ENCODE results near the gene NDFIP1. TPM values are rescaled to one million over a fixed set of nuclear protein-coding genes. Genes with fewer than 3 reads are reported as not detected.

NDFIP1 gene
- total and polyA plus RNA-seq, 2 of the 8 experiments (the other 6 are each of a cell fraction or from before 2014, with no cell fraction given), result 8.8 to 27.1 TPM

DNA sequence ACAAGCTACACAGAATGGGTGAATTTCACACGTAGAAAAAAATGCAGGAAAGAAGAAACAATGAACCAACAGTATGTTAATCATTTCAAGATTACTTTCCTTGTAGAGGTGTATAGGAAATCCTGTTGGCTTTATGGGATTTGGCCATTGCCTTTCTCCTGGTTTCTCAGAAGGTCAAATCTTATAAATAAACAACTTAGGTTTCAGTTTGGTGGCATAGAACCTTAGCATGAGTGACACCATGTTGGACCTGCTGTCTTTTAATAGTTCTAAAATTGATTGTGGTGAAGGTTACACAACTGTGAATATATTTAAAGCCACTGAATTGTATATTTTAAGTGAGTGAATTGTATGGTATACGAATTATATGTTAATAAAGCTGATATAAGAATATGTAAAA lies 16.7 kb upstream of the NDFIP1 start:
- WGBS, 2 experiments (ENCODE audit: extremely low coverage in 1 of 2, insufficient coverage in 1 of 2, insufficient read length in 1 of 2, insufficient replicate concordance in 2 of 2, low coverage in 1 of 2, low lambda C conversion rate in 2 of 2, missing lambda C conversion rate in 1 of 2), result 46% methylated on average over 2 of the region's 2 CpGs; no CpG with 5 or more reads in 1 of the 2 experiments
- CTCF ChIA-PET (ENCODE audit: partially characterized antibody), result interaction anchor here (0.5 to 1.3 kb wide), 3 partner anchors 16 to 80 kb away, joined by 3 to 4 read pairs (median 3); no protein-coding TSS in a partner anchor

More for the DNA sequence above, 16.7 kb upstream of the NDFIP1 start:
- Histone ChIP-seq H3K36me3 (ENCODE audit: control insufficient read depth in 2 of 4, insufficient read depth in 4 of 4, low read length in 3 of 4) (no peaks in the 10 kb centered on the region), H4K8ac (ENCODE audit: extremely low read depth, insufficient read depth, low read length) (no peak overlapping the region), H2BK120ac (replicated peaks; ENCODE audit: low read depth, low read length) (no peak overlapping the region), H3K4me1 (replicated peaks in 1 of 4; ENCODE audit: control insufficient read depth in 3 of 4, insufficient read depth in 4 of 4, low read length in 3 of 4) (no peaks in the 10 kb centered on the region), H3K79me1 (ENCODE audit: low read depth, low read length) (no peaks in the 10 kb centered on the region), H3K27me3 (replicated peaks in 1 of 4; ENCODE audit: control insufficient read depth in 3 of 4, extremely low read depth in 1 of 4, insufficient read depth in 3 of 4, low read length in 3 of 4) (0 out of 7 replicates have a peak, but pooled peaks cover 0 to 2% (median 0%) of the 10 kb centered on the region in 4 experiments), H3K4ac (replicated peaks; ENCODE audit: insufficient read length, low read depth, low read length) (no peak overlapping the region), H3K9me3 (ENCODE audit: insufficient read depth in 2 of 2, low read depth in 1 of 2, low read length in 1 of 2) (no peaks in the 10 kb centered on the region), H2BK12ac (ENCODE audit: low read depth, low read length) (no peak overlapping the region), H3K79me2 (ENCODE audit: control insufficient read depth in 1 of 2, insufficient read depth in 2 of 2, low read length in 2 of 2) (no peaks in the 10 kb centered on the region), H2AFZ (ENCODE audit: low read length) (no peak overlapping the region), H4K20me1 (replicated peaks in 1 of 2; ENCODE audit: control insufficient read depth in 1 of 2, insufficient read depth in 2 of 2, low read length in 2 of 2) (no peaks in the 10 kb centered on the region), H4K5ac (ENCODE audit: insufficient read length, low read depth, low read length) (no peak overlapping the region), H3K4me3 (ENCODE audit: extremely low read depth in 1 of 4, insufficient read depth in 2 of 4, low read depth in 3 of 4, low read length in 4 of 4) (no peak overlapping the region), H3K9ac (replicated peaks in 1 of 4; ENCODE audit: extremely low read depth in 1 of 4, low read depth in 3 of 4, low read length in 3 of 4) (no peak overlapping the region), H3K4me2 (ENCODE audit: insufficient read depth in 1 of 2, low read depth in 2 of 2, low read length in 2 of 2) (no peak overlapping the region), H4K91ac (replicated peaks; ENCODE audit: insufficient read length, low read length) (no peak overlapping the region), H2AK5ac (ENCODE audit: low read depth, low read length) (no peak overlapping the region), H2BK5ac (ENCODE audit: low read depth, low read length) (no peak overlapping the region), H2BK20ac (ENCODE audit: low read length) (no peak overlapping the region), H3K14ac (ENCODE audit: insufficient read length) (no peak overlapping the region), H3K56ac (replicated peaks; ENCODE audit: insufficient read length, low read depth, low read length) (no peak overlapping the region), H3K27ac (ENCODE audit: low read depth, low read length) (no peak overlapping the region), H3K23me2 (ENCODE audit: low read depth, low read length) (no peaks in the 10 kb centered on the region), H3K18ac (ENCODE audit: extremely low read depth, low read length) (no peak overlapping the region), H3K23ac (ENCODE audit: insufficient read length) (no peak overlapping the region), H2BK15ac (ENCODE audit: low read length) (no peak overlapping the region)
- DNase-seq (ENCODE audit: low read depth in 1 of 2, low spot score in 2 of 2) (no peak), FAIRE-seq (no peak)
- POLR2A ChIA-PET (ENCODE audit: partially characterized antibody), result interaction anchor here (1.0 kb wide), 1 partner anchor 18 kb away, joined by 5 read pairs; no protein-coding TSS in a partner anchor
- TF ChIP-seq SP4 (IDR thresholded peaks at IDR 0.05; ENCODE audit: low read length), result no peak
- TF ChIP-seq, protein P1, sequence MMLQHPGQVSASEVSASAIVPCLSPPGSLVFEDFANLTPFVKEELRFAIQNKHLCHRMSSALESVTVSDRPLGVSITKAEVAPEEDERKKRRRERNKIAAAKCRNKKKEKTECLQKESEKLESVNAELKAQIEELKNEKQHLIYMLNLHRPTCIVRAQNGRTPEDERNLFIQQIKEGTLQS (IDR thresholded peaks at IDR 0.05; ENCODE audit: insufficient read depth, low read depth, low read length), result no peak
